ENCODE results near the gene DUOX1.

GRCh38 chr15:45162771-45163507 lies 33.1 kb downstream of the DUOX1 start:
- TF ChIP-seq POLR2A (IDR thresholded peaks at IDR 0.05) (no peak), POLR2AphosphoS5 (IDR thresholded peaks at IDR 0.05) (no peak)

Measured in sigmoid colon (tissue), 4 donors.